Panc1 (cell line): ENCODE results near the gene MT1B. TPM values are rescaled to one million over a fixed set of nuclear protein-coding genes. Genes with fewer than 3 reads are reported as not detected.

Source experiments
- ATAC-seq: fragments of 200-7000 bp; cut with Tn5 transposase; 2 replicates; pipeline ENCODE4 v1.9.1; 2020; ENCODE audit warnings: mild to moderate bottlenecking, moderate library complexity
- BruUV-seq: library from RNA; stranded (reverse); fragments of 400-500 nt; replicated peaks from 2 replicates; lab custom pipeline; 2021; lab: Mats Ljungman, UMichigan
- CTCF ChIA-PET: fragments of 300-600 bp; sonication (Branson Sonifier 250); formaldehyde crosslinking; loops from one replicate; lab custom pipeline; 2022; ENCODE audit warnings: antibody characterized with exemption; lab: Charles Lee
- POLR2A ChIA-PET: fragments of 300-600 bp; sonication (Branson Sonifier 250); formaldehyde crosslinking; loops from one replicate; lab custom pipeline; 2022; ENCODE audit warnings: antibody characterized with exemption; lab: Charles Lee
- DNase-seq: peaks from one replicate; pipeline ENCODE4 v3.0.0-alpha.2; 2010; ENCODE audit warnings: low read depth, low spot score
- H3K27ac ChIP-seq: 2 replicates; pipeline ENCODE4 v1.5.1; 2011; ENCODE audit warnings: mild to moderate bottlenecking, low read length, inconsistent platforms
- H3K27me3 ChIP-seq: fragments of 200-500 bp; sonication (Bioruptor generic); 2 replicates; pipeline ENCODE4 v1.6.0; 2014; ENCODE audit warnings: low read length, inconsistent platforms; ENCODE audit not compliant: control insufficient read depth, insufficient read depth
- H3K36me3 ChIP-seq: fragments of 200-500 bp; sonication (Bioruptor generic); 2 replicates; pipeline ENCODE4 v1.5.1; 2014; ENCODE audit warnings: inconsistent platforms, mild to moderate bottlenecking, low read length, moderate library complexity; ENCODE audit not compliant: control insufficient read depth, insufficient read depth
- H3K4me1 ChIP-seq: 2 replicates; pipeline ENCODE4 v1.5.1; 2011; ENCODE audit warnings: inconsistent platforms, mild to moderate bottlenecking, low read length, moderate library complexity; ENCODE audit not compliant: control insufficient read depth, insufficient read depth
- H3K4me3 ChIP-seq, 2 experiments: 2 replicates each; pipeline ENCODE4 v1.5.1; 2011 to 2012; ENCODE audit warnings: low read depth in 2 of 2, low read length in 2 of 2, mild to moderate bottlenecking in 2 of 2, inconsistent platforms in 1 of 2, moderate library complexity in 1 of 2
- H3K9me3 ChIP-seq: fragments of 200-500 bp; sonication (Bioruptor generic); 2 replicates; pipeline ENCODE4 v1.5.1; 2014; ENCODE audit warnings: low read depth, mild to moderate bottlenecking, inconsistent platforms, low read length, moderate library complexity; ENCODE audit not compliant: control insufficient read depth, insufficient read depth
- POLR2AphosphoS5 ChIP-seq: IDR thresholded peaks from 2 replicates; pipeline ENCODE4 v1.6.1; 2012; ENCODE audit warnings: mild to moderate bottlenecking, low read depth, low read length, moderate library complexity
- SIN3A ChIP-seq: IDR thresholded peaks from 2 replicates; pipeline ENCODE4 v1.6.1; 2012; ENCODE audit warnings: low read depth, mild to moderate bottlenecking, low read length, moderate library complexity, borderline replicate concordance; ENCODE audit not compliant: insufficient read depth
- TCF7L2 ChIP-seq: IDR thresholded peaks from 2 replicates; pipeline ENCODE4 v1.6.1; 2011; ENCODE audit warnings: mild to moderate bottlenecking, low read depth, low read length, inconsistent platforms
- in situ Hi-C: cut with HindIII; loops from 2 replicates; pipeline ENCODE4 v1.10.0; 2016; ENCODE audit warnings: low sequenced_read_pairs, low pct_unique_long_range_greater_than_20kb
- intact Hi-C: fragments of 100-400 bp; cut with micrococcal nuclease; formaldehyde crosslinking; loops from one replicate; pipeline ENCODE4 v1.10.0; 2022; ENCODE audit not compliant: unreplicated experiment
- total RNA-seq: library from RNA; stranded (reverse); gene quantifications from one replicate; pipeline ENCODE4 v1.2.1, GENCODE V29; 2021; ENCODE audit not compliant: unreplicated experiment
- TF ChIP-seq, protein P1 (sequence below), 2 experiments: IDR thresholded peaks; 2 replicates each; pipeline ENCODE4 v1.6.1; 2011 to 2012; ENCODE audit warnings: low read depth in 2 of 2, control low read depth in 1 of 2, low read length in 1 of 2, mild to moderate bottlenecking in 1 of 2, moderate library complexity in 1 of 2; ENCODE audit not compliant: insufficient read depth in 1 of 2
- TF ChIP-seq, protein P2 (sequence below): fragments of 450-650 bp; IDR thresholded peaks from 2 replicates; pipeline ENCODE4 v1.5.1; 2017; ENCODE audit warnings: mild to moderate bottlenecking

Gene MT1B
- total RNA-seq, 1 experiment from 2014 or later, result not detected

DNA sequence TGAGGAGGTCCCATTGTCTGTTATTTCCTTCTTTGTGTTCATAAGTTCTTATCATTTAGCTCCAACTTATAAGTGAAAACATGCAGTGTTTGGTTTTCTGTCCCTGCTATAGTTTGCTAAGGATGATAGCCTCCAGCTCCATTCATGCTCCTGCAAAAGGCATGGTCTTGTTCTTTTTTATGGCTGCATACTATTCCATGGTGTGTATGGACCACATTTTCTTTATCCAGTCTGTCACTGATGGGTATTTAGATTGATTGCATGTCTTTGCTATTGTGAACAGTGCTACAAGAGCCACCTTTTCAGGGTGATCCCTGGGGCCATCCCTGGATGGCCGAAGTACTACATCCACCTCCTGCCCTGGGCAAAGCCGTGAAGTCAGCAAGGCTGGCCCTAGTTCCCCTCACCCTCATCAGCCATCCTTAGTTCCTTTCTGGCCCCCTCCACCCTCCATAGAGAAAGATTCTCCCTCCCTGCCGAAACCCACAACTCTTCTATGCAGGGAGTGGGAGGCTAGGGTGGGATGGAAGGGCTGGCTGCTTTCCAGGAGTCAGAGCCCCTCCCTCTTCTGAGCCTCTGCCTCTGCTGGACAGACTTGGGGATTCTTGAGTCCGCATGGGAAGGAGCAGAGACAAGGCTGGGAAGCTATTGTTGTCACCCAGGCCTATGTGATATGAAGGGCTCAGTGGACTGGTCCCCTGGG lies 38.9 kb downstream of the MT1B start:
- Histone ChIP-seq H3K4me3 (no peak overlapping the region), H3K36me3 (no peaks in the 10 kb centered on the region), H3K9me3 (no peaks in the 10 kb centered on the region; the same call in 1 of the 2 replicates), H3K27me3 (no peaks in the 10 kb centered on the region), H3K4me1 (no peaks in the 10 kb centered on the region), H3K27ac (no peak overlapping the region)
- intact Hi-C loops, result no loop called here
- CTCF ChIA-PET, result no interaction called here
- in situ Hi-C loops, result no loop called here
- no TSS peak for BruUV-seq
- ATAC-seq, result no peak
- no peak for DNase-seq
- POLR2A ChIA-PET, result interaction anchor here (0.6 kb wide), 1 partner anchor 2000 kb away, joined by 4 read pairs; no protein-coding TSS in a partner anchor
- TF ChIP-seq, protein P1, sequence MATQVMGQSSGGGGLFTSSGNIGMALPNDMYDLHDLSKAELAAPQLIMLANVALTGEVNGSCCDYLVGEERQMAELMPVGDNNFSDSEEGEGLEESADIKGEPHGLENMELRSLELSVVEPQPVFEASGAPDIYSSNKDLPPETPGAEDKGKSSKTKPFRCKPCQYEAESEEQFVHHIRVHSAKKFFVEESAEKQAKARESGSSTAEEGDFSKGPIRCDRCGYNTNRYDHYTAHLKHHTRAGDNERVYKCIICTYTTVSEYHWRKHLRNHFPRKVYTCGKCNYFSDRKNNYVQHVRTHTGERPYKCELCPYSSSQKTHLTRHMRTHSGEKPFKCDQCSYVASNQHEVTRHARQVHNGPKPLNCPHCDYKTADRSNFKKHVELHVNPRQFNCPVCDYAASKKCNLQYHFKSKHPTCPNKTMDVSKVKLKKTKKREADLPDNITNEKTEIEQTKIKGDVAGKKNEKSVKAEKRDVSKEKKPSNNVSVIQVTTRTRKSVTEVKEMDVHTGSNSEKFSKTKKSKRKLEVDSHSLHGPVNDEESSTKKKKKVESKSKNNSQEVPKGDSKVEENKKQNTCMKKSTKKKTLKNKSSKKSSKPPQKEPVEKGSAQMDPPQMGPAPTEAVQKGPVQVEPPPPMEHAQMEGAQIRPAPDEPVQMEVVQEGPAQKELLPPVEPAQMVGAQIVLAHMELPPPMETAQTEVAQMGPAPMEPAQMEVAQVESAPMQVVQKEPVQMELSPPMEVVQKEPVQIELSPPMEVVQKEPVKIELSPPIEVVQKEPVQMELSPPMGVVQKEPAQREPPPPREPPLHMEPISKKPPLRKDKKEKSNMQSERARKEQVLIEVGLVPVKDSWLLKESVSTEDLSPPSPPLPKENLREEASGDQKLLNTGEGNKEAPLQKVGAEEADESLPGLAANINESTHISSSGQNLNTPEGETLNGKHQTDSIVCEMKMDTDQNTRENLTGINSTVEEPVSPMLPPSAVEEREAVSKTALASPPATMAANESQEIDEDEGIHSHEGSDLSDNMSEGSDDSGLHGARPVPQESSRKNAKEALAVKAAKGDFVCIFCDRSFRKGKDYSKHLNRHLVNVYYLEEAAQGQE (IDR thresholded peaks at IDR 0.05; ENCODE audit: insufficient read depth in 1 of 2, low read depth in 2 of 2, low read length in 1 of 2), result no peak
- TF ChIP-seq SIN3A (no peak), POLR2AphosphoS5 (no peak), TCF7L2 (no peak)
- TF ChIP-seq, protein P2, sequence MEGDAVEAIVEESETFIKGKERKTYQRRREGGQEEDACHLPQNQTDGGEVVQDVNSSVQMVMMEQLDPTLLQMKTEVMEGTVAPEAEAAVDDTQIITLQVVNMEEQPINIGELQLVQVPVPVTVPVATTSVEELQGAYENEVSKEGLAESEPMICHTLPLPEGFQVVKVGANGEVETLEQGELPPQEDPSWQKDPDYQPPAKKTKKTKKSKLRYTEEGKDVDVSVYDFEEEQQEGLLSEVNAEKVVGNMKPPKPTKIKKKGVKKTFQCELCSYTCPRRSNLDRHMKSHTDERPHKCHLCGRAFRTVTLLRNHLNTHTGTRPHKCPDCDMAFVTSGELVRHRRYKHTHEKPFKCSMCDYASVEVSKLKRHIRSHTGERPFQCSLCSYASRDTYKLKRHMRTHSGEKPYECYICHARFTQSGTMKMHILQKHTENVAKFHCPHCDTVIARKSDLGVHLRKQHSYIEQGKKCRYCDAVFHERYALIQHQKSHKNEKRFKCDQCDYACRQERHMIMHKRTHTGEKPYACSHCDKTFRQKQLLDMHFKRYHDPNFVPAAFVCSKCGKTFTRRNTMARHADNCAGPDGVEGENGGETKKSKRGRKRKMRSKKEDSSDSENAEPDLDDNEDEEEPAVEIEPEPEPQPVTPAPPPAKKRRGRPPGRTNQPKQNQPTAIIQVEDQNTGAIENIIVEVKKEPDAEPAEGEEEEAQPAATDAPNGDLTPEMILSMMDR, result no peak

DNA sequence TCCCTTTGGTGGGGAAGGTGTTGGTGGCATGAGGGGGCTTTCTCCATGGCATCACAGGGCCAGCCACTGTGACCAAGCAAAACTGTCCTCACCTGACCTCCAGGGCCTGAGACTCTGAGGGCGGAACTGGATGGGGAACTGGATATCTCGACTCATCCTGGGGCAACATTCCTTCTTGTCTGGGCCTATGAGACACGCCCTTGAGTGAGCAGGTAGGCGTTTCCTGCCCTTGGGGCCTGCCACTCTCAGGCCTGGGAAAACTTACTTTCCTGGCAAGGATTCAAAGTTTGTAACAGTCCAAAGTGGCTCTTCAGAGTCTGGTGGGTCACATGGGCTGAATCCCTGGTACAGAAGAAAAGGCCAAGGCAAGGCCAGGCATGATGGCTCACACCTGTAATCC lies 40.2 kb downstream of the MT1B start:
- no peaks in the 10 kb centered on the region for H3K27me3 ChIP-seq
- H3K9me3 ChIP-seq, result no peaks in the 10 kb centered on the region
- H3K27ac ChIP-seq, result no peak overlapping the region
- TF ChIP-seq, protein P2, result no peak
- no peak for TF ChIP-seq TCF7L2
- no peak for TF ChIP-seq SIN3A
- TF ChIP-seq, protein P1 (IDR thresholded peaks at IDR 0.05; ENCODE audit: insufficient read depth in 1 of 2, low read depth in 2 of 2, low read length in 1 of 2), result no peak
- TF ChIP-seq POLR2AphosphoS5, result no peak
- CTCF ChIA-PET, result no interaction called here
- DNase-seq (no peak), ATAC-seq (no peak)
- no TSS peak for BruUV-seq
- no peak overlapping the region for H3K4me3 ChIP-seq
- no peaks in the 10 kb centered on the region for H3K4me1 ChIP-seq
- intact Hi-C loops, result no loop called here
- in situ Hi-C loops, result no loop called here
- POLR2A ChIA-PET, result no interaction called here
- no peaks in the 10 kb centered on the region for H3K36me3 ChIP-seq
